Muscle of arm (tissue), 12 donors: Measurements from ENCODE around the gene PIP. TPM values are rescaled to one million over a fixed set of nuclear protein-coding genes. Genes with fewer than 3 reads are reported as not detected.
"Not testable (repeated sequence)": the region's sequence is repeated elsewhere in the genome, so short reads cannot be mapped to it uniquely, and the experiment has no call there.

Source experiments
- DNase-seq: peaks from one replicate; pipeline ENCODE4 v3.0.0-alpha.2; 2013
- polyA plus RNA-seq, 12 donors: library from polyadenylated mRNA; unstranded; fragments of 120-200 nt; gene quantifications; one replicate each; pipeline ENCODE4 v1.2.1, GENCODE V29; 2013; ENCODE audit not compliant: insufficient read length in 12 of 12

Gene PIP
- polyA plus RNA-seq, 12 donors: not detected

DNA sequence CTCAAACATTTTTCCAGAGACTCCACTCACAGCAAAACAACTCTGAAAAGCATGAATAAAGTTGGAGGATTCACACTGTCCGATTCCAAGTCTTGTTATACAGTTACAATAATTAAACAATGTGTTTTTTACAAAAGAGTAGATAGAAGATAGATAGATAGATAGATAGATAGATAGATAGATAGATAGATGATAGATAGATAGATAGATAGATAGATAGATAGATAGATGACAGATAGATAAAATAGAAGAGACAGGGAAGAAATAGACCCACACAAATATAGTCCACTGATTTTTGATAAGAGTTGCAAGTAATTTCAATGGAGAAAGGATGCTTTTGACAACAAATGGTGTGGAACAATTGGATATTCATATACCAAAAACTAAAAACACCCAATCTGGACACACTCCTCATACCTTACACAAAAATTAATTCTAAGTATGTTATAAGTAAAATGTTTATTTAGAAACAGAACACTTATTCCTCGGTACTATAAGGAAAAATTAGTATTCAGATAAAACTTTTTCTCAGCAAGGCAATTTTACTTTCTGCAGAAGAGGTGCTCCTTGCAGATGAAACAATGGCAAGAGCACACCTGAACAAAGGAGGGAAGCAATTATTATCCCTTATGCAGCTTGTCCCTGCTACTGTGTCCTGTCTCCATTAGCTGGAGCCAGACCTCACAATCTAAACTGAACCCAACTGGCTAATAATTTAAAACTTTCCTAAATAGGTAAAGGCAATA, 45.7 kb downstream of the PIP start:
- DNase-seq: no peak

DNA sequence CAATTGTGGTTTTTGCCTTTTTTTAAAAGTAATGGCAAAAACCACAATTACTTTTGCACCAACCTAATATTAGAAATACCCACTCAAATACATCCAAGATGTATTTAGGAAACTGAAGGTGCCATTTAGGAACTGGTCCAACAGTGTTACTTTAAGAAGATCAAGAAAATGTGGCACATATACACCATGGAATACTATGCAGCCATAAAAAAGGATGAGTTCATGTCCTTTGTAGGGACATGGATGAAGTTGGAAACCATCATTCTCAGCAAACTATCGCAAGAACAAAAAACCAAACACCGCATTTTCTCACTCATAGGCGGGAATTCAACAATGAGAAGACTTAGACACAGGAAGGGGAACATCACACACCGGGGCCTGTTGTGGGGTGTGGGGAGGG, 48.9 kb downstream of the PIP start:
- not testable (repeated sequence) for DNase-seq

- no peak for DNase-seq
Measured at GRCh38 chr7:143181349-143181748, 49.5 kb downstream of the PIP start.

DNA sequence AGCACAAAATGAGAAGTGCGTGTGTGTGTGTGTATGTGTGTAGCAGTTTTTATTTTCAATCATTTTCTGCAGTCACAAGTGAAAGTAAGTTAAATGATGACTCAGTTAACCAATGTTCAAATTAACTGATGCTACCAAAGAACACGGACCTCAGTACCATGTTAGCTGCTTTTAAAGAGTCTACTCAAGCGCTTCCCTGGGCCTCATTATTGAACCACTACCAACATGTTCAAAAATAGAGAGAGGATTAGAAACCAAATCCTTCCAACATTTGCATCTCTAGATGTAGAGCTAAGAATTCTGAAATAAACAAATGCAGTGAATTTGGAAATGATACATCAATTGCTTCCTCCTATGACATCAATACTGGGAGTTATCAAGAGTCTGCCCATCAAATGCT, 51.1 kb downstream of the PIP start, which contains the start of gene TAS2R39:
TSS of gene TAS2R39 (plus strand) at position 396 of the 400 bp plus-strand sequence. CDS start at position 396, 0 bp downstream.
- DNase-seq: no peak

GRCh38 chr7:143185551-143185950, 53.7 kb downstream of the PIP start:
- no peak for DNase-seq

- DNase-seq: no peak
Measured at GRCh38 chr7:143188994-143189393, 57.1 kb downstream of the PIP start.

Other genes with a start within 250 kb of the PIP start
- 1 to 10 TPM in 1 of 12 donors, under 1 TPM in 9, not detected in 2; 0.09 to 1.8 (median 0.18) TPM for gene TRPV6, start 246.3 kb upstream of the PIP start, polyA plus RNA-seq
- gene TRPV5, start 198.3 kb upstream of the PIP start, polyA plus RNA-seq: under 1 TPM in 6 of 12 donors, not detected in 6; 0.05 to 0.18 (median 0.10) TPM
- gene LLCFC1, start 192.6 kb upstream of the PIP start, polyA plus RNA-seq: under 1 TPM in 7 of 12 donors, not detected in 5; 0.21 to 0.70 (median 0.52) TPM
- gene KEL, start 169.7 kb upstream of the PIP start, polyA plus RNA-seq: 1 to 10 TPM in 9 of 12 donors, under 1 TPM in 1, not detected in 2; 0.54 to 3.2 (median 1.6) TPM
- gene OR9A2, start 104.9 kb upstream of the PIP start, polyA plus RNA-seq: not detected
- not detected for gene OR6V1, start 79.7 kb upstream of the PIP start, polyA plus RNA-seq
- not detected for gene TAS2R39, start 51.3 kb downstream of the PIP start, polyA plus RNA-seq
- gene TAS2R40, start 90.0 kb downstream of the PIP start, polyA plus RNA-seq: not detected
- 100 to 1,000 TPM in 2 of 12 donors, 10 to 100 TPM in 9, not detected in 1; 72.2 to 111 (median 84.4) TPM for gene GSTK1, start 131.4 kb downstream of the PIP start, polyA plus RNA-seq
- gene TMEM139, start 152.9 kb downstream of the PIP start, polyA plus RNA-seq: 1 to 10 TPM in 4 of 12 donors, under 1 TPM in 6, not detected in 2; 0.53 to 4.1 (median 0.98) TPM
- 10 to 100 TPM; 19.8 to 99.7 (median 24.2) TPM for gene CASP2, start 156.3 kb downstream of the PIP start, polyA plus RNA-seq
- gene CLCN1, start 184.0 kb downstream of the PIP start, polyA plus RNA-seq: 1 to 10 TPM in 6 of 12 donors, under 1 TPM in 4, not detected in 2; 0.36 to 4.5 (median 1.9) TPM
- gene FAM131B, start 230.6 kb downstream of the PIP start, polyA plus RNA-seq: 10 to 100 TPM in 1 of 12 donors, 1 to 10 TPM in 10, not detected in 1; 1.6 to 10.3 (median 2.1) TPM
- gene ZYX, start 249.3 kb downstream of the PIP start, polyA plus RNA-seq: 100 to 1,000 TPM in 11 of 12 donors, not detected in 1; 151 to 656 (median 188) TPM